HG03565 (cell line): ENCODE results near the gene HMCN2.
"Not testable (repeated sequence)": the region's sequence is repeated elsewhere in the genome, so short reads cannot be mapped to it uniquely, and the experiment has no call there.

Experiments
- ATAC-seq: cut with Tn5 transposase; IDR thresholded peaks from one replicate; pipeline ENCODE4 v1.9.1; 2021; ENCODE audit warnings: mild to moderate bottlenecking, moderate library complexity; ENCODE audit not compliant: unreplicated experiment

HMCN2 gene

DNA sequence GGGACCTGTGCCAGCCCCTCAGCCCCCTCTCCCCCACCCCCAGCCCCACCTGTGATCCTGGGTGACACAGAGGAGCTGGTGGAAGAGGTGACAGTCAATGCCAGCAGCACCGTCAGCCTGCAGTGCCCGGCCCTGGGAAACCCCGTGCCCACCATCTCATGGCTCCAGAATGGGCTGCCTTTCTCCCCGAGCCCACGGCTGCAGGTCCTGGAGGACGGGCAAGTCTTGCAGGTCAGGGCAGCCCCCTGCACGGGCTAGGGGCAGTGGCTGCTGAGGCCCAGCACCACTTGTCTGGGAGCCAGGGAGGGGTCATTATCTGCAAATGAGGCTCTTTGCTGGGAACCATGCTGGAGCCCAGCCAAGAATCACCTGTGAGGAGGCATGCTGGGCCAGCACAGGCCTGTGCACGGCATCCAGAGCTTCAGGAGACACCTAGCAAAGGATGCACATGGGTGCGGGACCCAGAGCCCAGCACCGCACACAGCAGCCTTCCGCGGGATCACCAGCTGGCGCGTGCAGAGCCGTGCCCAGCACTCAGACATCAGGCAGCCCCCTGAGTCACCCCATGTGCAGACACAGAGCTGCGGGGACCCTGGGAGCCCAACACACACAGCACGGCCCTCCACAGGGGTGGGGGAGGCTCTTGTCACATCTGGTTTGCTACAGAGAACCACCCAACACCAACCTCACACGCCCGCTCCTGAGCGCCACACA is 117.2 kb downstream of the HMCN2 start:
- no peak for ATAC-seq

DNA sequence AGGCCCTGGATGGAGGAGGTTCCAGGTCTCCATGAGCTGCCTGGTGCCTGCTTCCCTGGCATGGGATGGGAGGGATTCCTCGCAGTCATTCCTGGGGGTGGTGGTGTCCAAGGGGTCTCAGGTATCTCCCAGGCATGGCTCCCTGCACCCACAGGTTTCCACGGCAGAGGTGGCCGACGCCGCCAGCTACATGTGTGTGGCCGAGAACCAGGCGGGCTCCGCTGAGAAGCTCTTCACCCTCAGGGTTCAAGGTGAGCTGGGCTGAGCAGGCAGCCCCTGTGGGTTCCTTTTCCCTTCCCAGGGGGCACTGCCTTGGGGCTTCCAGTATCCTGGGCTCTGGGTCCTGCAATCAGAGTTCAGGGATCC is 117.8 kb downstream of the HMCN2 start:
- ATAC-seq, result no peak

DNA sequence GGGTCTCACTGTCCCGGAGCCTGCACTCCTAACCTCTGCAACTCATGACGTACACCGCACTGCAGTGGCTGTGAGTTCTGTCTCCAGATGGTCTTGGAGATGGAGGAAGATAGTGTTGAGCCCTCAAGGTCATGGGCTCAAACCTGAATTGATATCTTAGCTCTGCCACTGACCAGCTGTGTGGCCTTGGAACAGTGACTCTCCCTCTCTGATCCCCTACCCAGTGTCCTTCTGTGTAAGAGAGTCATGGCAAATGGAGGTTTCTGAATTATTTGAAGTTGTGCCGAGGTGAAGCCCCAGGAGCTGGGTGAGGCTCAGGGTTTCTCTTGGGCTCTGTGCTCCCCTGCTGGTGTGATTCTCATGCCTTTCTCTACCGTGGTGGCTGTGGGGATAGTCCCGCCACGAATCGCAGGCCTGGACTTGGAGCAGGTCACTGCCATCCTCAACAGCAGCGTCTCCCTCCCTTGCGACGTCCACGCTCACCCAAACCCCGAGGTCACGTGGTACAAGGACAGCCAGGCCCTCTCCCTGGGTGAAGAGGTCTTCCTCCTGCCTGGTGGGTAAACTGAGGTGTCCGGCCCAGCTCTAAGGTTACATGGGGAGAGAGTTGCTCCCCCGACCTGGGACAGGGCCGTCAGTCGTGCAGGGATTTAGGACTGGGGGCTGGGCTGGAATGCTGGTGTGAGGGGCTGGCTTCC is 118.6 kb downstream of the HMCN2 start:
- no peak for ATAC-seq

DNA sequence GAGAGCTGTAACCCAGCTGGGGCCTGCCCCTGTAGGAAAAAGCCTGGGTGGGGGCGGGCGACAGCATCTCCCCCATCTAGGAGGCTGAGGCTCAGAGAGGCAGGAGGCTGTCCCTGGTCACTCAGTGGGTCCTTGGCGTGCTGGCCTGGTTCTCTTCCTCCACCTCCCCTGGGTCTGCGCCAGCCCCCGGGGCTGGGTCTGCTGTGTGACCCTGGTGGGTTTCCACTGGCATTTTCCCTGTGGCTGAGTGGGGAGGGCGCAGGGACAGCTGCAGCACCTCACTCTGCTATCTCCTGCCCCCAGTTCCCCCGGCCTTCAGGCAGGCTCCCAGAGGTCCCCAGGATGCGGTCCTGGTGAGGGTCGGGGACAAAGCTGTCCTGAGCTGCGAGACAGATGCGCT is 119.7 kb downstream of the HMCN2 start:
- ATAC-seq, result no peak

DNA sequence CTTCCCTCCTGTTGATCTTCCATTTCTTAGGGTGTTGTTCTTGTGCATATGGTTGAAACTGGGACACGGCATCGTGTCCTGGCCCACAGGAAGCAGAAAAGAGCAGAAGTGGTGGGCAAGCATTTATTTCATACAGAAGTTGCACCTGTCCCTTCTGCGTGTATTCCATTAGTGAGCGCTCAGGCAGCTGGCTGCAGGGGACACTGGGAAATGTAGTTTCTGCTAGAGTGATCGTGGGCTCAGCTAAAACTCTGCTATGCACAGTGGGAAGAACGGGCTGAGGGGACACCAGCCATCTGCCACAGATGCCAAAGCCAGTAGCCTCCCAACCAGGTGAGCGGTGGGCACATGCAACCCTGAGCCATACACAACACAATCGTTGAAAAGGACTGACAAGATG is 121.8 kb downstream of the HMCN2 start:
- ATAC-seq, result no peak

DNA sequence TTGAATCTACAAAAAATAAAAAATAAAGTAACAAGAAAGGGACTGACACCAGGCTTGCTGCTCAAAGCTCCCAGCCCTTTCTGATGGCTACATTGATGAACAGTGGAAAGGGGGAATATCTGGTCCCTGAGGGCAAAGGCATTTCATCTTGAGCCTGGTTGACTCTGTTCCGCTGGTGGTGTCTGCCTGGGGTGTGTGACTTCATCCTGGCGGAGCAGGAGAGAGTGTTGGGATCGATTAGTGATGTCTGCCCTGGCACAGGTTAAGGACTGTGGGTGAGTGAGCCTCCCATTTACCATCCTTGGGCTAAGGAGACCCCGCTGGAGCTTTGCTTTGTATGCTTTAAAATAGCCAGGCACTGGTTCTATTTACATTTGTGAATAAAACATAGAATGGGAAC is 122.3 kb downstream of the HMCN2 start:
- no peak for ATAC-seq

DNA sequence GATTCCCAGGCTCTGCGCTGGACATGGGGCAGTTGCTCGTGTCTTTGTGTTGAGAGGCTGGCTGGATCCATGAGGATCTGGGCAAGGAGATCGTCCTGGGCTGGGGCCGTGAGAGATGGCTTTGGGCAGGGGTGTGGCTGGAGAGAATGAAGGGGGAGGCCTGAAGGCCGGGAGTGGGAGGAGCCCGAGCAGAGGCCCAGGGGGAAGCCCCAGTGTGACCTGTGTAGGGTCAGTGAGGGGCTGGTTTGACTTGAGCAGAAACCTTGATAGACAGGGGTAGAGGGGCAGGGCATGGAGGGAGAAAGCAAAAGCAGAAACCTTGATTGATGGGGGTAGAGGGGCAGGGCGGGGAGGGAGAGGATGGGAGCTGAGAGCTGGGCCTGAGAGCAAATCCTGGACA is 124.8 kb downstream of the HMCN2 start:
- ATAC-seq, result no peak

DNA sequence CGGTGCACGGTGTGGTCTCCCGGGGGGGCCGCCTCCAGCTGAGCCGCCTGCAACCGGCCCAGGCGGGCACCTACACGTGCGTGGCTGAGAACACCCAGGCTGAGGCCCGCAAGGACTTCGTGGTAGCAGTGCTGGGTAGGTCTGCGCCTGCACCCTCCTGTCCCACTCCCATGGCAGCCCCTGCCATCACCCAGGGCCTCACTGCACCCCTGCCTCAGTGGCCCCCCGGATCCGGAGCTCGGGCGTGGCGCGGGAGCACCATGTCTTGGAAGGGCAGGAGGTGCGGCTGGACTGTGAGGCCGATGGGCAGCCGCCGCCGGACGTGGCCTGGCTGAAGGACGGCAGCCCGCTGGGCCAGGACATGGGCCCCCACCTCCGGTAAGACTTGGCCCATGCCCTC is 125.4 kb downstream of the HMCN2 start:
- no peak for ATAC-seq

DNA sequence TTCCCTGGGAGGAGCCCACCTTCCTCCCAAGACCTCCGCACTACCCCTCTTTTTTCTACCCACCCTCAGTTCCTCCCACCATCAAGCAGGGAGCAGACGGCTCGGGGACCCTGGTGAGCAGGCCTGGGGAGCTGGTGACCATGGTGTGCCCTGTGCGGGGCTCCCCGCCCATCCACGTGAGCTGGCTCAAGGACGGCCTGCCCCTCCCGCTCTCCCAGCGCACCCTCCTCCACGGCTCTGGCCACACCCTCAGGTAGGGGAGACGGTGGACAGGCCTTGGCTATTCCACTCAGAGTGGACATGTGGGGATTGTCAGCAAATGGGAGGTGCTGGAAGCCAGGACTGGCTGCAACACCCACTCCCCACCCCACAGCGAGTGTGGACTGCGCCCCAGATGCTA is 126.3 kb downstream of the HMCN2 start:
- no peak for ATAC-seq

DNA sequence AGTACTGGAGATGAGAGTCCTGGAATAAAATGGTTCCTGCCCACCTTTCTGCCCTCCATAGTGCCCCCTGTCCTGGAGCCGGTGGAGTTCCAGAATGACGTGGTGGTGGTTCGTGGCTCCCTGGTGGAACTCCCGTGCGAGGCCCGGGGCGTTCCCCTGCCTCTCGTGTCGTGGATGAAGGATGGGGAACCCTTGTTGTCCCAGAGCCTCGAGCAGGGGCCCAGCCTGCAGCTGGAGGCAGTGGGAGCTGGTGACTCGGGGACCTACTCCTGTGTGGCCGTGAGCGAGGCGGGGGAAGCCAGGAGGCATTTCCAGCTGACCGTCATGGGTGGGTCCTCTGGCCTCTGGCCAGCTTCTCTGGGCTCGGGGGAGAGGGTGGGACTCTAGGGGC is 128.1 kb downstream of the HMCN2 start:
- ATAC-seq, result no peak

DNA sequence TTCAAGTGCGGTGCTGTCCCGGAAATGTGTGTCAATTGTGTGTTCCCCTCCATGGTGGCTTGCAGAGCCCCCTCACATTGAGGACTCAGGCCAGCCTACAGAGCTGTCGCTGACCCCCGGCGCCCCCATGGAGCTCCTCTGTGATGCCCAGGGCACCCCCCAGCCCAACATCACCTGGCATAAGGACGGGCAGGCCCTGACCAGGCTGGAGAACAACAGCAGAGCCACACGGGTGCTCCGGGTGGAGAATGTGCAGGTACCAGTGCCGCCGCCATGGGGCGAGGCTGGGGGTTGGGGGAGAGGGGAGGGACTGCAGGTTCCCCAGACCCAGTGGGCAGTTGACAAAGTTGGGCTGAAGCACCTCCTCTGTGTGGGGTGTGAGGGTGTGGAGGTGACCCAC is 128.8 kb downstream of the HMCN2 start:
- ATAC-seq, result no peak

DNA sequence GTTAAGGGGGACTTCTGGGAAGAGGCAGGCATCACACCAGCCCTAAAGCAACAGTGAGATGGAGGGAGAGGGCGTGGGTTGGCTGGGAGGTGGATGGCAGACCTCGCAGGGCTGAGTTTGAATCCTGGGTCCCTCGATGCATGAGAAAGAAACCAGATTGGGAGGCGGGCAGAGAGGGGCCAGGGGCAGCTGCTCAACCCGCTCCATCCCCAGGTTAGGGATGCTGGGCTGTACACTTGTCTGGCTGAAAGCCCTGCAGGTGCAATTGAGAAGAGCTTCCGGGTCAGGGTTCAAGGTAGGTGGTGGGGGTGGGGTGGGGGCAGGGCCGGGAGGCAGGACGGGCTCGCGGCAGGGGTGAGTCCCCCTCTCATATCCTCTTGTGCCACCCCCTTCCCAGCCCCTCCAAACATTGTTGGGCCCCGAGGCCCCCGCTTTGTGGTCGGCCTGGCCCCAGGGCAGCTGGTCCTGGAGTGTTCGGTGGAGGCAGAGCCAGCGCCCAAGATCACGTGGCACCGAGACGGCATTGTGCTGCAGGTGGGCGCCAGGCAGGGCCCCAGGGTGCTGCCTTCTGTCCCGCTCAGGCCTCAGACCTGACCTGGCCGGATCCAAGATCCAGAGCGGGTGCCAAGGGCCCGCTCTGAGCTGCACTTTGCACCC is 129.4 kb downstream of the HMCN2 start:
- no peak for ATAC-seq

DNA sequence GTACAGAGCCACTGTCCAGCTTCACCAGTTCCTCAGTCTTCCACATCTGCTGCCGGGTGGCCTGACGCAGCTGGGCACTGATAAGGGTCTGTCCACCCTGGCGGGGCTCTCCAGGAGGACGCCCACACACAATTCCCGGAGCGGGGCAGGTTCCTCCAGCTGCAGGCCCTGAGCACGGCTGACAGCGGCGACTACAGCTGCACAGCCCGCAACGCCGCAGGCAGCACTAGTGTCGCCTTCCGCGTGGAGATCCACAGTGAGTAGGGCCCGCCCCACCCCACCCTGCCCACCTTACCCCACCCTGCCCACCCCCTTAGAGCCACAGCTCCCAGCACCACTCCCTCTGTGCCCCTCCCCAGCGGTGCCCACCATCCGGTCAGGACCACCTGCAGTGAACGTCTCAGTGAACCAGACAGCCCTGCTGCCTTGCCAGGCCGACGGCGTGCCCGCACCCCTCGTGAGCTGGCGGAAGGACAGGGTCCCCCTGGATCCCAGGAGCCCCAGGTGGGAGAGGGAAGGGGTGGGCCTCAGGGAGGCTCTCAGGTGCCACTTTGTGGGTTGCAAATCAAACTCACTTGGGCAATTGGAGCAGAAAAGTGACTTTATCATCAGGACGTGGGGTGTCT is 130.4 kb downstream of the HMCN2 start:
- no peak for ATAC-seq

DNA sequence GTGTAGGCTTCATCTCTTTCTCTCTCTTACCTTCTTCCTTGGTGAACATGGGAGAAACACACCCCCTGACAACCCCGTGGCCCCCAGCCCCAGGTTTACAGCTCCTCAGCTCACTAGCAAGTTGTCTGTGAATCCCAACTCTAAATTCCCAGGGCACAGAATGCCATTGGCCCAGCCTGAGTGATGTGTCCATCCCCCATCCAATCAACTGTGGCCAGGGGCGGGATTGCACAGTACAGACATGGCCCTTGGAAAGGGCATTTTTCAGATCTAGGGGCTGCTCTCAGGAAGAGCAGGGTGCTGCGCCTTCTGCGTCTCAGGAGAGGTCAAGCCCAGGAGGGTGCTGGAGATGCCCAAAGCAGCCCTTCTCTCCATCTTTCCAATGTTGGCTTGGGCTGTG is 131.0 kb downstream of the HMCN2 start:
- no peak for ATAC-seq

DNA sequence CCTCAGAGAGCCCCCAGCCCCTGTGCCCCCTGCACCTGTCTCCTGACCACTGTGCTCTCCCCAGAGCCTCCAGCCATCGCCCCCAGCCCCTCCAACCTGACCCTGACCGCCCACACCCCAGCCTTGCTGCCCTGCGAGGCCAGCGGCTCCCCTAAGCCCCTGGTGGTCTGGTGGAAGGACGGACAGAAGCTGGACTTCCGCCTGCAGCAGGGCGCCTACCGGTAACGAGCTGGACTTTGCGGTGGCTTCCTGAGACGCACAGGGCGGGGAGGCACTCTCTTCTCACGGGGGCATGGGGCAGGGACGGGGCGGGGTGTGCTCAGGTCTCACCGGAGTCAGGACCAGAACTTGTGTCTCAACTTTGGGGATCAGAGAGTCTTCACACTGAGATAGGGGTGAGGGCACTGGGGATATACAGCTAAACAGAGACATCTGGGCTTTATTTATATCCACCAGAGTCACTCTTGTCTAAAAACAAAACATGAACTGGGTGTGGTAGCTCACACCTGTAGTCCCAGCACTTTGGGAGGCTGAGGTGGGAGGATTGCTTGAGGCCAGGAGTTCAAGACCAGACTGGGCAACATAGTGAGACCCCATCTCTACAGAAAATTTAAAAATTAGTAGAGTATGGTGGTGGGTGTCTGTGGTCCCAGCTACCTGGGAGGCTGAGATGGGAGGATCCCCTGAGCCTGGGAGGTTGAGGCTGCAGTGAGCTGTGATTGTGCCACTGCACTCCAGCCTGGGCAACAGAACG is 133.1 kb downstream of the HMCN2 start:
- ATAC-seq, result no peak

DNA sequence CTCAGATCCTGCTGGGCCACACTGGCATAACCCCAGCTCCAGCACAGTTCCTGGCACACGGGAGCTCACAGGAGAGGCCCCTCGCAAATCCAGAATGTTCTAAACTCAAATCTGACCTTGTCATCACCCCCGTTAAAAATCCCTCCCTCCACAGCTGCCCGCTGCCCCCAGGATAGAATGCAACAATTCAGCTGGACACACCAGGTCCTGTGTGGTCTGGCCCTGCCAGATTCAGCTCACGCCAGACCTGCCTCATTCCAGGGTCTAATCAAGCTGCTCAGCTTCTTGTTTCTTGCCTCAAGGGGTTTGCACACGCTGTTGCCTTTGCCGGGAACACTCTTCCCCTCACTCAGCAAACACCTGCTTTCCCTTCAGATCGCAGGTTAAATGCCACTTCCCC is 134.2 kb downstream of the HMCN2 start:
- ATAC-seq, result no peak

DNA sequence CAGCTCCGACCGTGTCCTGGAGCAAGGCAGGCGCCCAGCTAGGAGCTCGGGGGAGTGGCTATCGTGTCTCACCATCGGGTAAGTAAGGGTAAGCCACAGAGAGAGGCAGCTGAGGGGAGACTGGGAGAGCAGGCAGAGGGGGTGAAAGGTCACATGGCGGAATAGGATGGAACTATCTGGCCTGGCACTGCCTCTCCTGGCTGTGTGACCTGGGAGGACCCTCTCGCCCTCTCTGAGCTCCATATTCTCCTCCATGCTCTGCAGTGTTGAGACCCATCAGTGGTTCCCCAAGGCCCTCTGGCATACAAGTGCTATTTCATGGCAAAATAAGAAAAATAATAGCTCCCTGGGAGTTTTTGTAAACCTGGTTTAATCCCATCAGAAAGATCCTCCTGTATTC is 135.3 kb downstream of the HMCN2 start:
- ATAC-seq, result no peak

DNA sequence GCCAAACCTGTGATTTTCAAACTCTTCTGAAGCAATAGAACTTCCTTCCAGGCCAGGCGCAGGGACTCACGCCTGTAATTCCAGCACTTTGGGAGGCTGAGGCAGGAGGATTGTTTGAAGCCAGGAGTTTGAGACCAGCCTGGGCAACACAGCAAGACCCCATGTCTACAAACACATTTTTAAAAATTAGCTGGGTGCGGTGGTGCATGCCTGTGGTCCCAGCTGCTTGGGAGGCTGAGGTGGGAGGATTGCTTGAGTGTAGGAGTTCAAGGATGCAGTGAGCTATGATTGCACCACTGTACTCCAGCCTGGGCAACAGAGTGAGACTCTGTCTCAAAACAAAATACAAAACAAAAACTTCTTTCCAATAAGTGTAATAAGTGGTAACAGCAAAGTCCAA is 136.2 kb downstream of the HMCN2 start:
- not testable (repeated sequence) for ATAC-seq

DNA sequence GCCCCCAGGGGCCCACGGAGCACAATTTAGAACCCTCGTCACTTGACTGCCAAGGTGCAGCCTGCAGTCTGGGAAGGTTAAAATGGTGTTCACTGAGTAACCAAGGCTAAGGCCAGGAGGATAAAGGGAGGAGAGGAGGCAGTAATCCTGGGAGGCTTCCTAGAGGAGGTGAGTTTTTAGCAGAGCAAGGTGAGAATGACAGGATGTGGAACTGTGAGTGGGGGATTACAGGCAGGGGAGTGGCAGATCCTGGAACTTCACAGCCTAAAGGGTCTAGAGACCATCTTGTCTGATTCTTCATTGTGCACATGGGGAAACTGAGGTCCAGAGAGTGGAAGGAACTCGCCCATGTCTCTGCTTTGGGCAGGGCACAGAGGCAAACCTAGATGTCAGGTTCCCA is 136.7 kb downstream of the HMCN2 start:
- no peak for ATAC-seq

DNA sequence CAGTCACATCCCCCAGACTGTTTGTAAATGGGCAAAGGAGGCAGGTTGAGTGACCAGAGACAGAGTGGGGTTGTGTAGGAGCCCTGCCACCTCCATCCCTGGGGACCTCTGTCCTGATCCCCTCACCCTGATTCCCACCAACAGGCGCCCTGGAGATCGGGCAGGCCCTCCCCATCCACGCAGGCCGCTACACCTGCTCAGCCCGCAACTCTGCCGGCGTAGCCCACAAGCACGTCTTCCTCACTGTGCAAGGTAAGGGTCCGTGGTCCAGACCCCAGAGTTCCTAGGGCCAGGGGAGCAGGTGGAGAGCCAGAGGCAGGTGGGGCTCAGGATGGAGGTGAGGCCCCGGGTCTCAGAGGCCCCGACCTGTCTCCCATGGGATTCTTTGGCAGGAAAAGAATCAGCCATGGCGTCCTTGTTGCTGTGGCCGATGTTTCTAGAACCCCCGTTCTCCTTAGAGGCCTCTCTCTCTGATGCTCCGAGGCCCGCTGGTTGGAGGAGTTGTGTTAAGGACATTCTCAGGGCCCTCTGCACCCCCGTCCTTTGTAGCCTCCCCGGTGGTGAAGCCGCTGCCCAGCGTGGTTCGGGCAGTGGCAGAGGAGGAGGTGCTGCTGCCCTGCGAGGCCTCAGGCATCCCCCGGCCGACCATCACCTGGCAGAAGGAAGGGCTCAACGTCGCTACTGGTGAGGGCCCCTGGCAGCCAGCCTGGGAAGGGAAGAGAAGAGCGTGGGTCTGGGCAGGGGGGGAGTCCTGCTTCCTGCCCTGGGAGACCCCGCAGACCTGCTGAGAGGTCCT is 137.3 kb downstream of the HMCN2 start:
- ATAC-seq, result no peak
